ENCODE results near the gene TSHZ3.

The TSHZ3 gene

GRCh38 chr19:31315652-31316051, 33.6 kb downstream of the TSHZ3 start:
- Mint-ChIP-seq H3K36me3 (no peaks in the 10 kb centered on the region), H3K27ac (no peak overlapping the region), H3K27me3 (no peaks in the 10 kb centered on the region), H3K4me1 (no peaks in the 10 kb centered on the region), H3K9me3 (no peaks in the 10 kb centered on the region), H3K4me3 (no peak overlapping the region)
- no peak for ATAC-seq

GRCh38 chr19:31314849-31315629, 34.2 kb downstream of the TSHZ3 start:
- Mint-ChIP-seq H3K27me3 (no peaks in the 10 kb centered on the region), H3K36me3 (no peaks in the 10 kb centered on the region), H3K27ac (no peak overlapping the region), H3K4me3 (no peak overlapping the region), H3K9me3 (no peaks in the 10 kb centered on the region), H3K4me1 (no peaks in the 10 kb centered on the region)
- ATAC-seq = no peak

GRCh38 chr19:31314156-31314555, 35.1 kb downstream of the TSHZ3 start:
- no peak overlapping the region for H3K4me3 Mint-ChIP-seq
- H3K27me3 Mint-ChIP-seq = no peaks in the 10 kb centered on the region
- no peaks in the 10 kb centered on the region for H3K36me3 Mint-ChIP-seq
- H3K4me1 Mint-ChIP-seq = no peaks in the 10 kb centered on the region
- no peak for ATAC-seq
- no peaks in the 10 kb centered on the region for H3K9me3 Mint-ChIP-seq
- H3K27ac Mint-ChIP-seq = no peak overlapping the region

GRCh38 chr19:31313291-31314030, 35.8 kb downstream of the TSHZ3 start:
- Mint-ChIP-seq H3K4me1 (no peaks in the 10 kb centered on the region), H3K4me3 (no peak overlapping the region), H3K27me3 (no peaks in the 10 kb centered on the region), H3K9me3 (no peaks in the 10 kb centered on the region), H3K27ac (no peak overlapping the region), H3K36me3 (no peaks in the 10 kb centered on the region)
- ATAC-seq = no peak

- Mint-ChIP-seq H3K36me3 (no peaks in the 10 kb centered on the region), H3K4me1 (no peaks in the 10 kb centered on the region), H3K27me3 (no peaks in the 10 kb centered on the region), H3K27ac (no peak overlapping the region), H3K4me3 (no peak overlapping the region), H3K9me3 (no peaks in the 10 kb centered on the region)
- ATAC-seq = no peak
Observed at GRCh38 chr19:31312677-31313244, 36.5 kb downstream of the TSHZ3 start.

DNA sequence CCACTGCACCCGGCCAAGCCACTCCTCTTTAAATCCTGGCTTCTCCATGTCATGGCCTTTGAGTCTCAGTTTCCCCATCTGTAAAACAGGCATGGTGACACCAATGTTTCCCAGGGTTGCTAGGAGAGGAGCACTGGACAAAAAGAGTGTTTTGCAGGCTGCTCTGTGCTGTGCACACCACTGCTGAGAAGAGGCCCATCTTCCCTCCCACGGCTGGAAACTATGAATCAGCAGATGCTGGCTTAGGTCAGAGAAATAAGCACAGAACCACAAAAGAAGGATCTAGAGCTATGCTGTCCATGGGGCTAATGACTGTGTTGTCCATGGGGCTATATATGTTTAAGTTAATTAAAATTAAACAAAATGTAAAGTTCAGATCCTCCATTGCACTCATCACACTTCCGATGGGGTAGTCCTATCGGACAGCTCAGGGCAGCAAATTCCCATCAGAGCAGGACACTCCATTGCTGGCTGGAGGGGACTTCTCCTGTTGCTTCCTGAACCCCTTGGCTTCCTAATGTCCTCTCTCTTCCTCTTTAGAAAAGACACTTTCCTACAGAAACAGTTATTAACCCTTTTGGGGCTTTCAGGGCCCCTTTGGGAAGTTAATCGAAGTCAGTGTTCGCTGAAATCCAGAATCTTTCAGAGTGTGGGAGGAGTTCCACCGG, 37.1 kb downstream of the TSHZ3 start:
- Mint-ChIP-seq H3K36me3 (no peaks in the 10 kb centered on the region), H3K27ac (no peak overlapping the region), H3K4me3 (no peak overlapping the region), H3K9me3 (peaks cover 3% of the 10 kb centered on the region), H3K4me1 (no peaks in the 10 kb centered on the region), H3K27me3 (no peaks in the 10 kb centered on the region)
- ATAC-seq = no peak

DNA sequence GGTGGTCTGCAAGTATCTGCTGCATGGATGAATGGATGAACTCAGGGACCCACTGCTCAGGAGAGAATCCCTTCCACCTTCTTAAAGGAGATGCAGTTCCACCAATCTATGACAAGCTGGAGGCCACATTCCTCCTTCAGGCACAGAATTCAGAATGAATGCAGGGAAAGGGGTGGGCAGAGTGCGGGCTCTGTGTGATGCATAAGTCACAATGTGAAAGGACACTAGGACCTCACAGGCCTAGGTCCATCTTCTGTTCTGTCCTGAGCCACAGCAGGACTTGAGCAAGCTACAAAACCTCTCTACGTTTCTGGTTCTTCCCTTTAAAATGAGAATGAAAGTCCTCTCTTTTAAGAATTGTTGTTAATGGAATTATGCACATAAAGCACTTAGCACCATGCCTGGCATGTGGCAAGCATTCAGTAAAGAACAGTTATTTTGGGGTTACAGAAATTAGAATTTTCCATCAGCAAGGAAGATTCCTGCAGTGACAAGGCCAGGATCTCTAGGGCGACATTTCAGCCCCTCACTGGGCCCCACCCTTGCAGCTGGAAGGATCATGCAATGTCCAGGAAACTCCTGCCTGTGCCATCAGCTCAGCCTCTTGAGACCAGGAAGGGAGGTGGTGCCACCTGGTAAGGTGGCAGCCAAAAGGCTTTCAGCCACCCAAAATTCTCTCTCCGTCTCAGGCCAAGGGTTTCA, 38.7 kb downstream of the TSHZ3 start:
- Mint-ChIP-seq H3K4me3 (no peak overlapping the region), H3K27ac (no peak overlapping the region), H3K4me1 (no peaks in the 10 kb centered on the region), H3K27me3 (no peaks in the 10 kb centered on the region), H3K36me3 (no peaks in the 10 kb centered on the region), H3K9me3 (peaks cover 4% of the 10 kb centered on the region)
- ATAC-seq = no peak

GRCh38 chr19:31308781-31309180, 40.5 kb downstream of the TSHZ3 start:
- Mint-ChIP-seq H3K27me3 (no peaks in the 10 kb centered on the region), H3K36me3 (no peaks in the 10 kb centered on the region), H3K4me1 (no peaks in the 10 kb centered on the region), H3K27ac (no peak overlapping the region), H3K9me3 (peaks cover 7% of the 10 kb centered on the region), H3K4me3 (no peak overlapping the region)
- ATAC-seq = no peak

GRCh38 chr19:31307071-31307669, 42.1 kb downstream of the TSHZ3 start:
- Mint-ChIP-seq H3K9me3 (peaks cover 7% of the 10 kb centered on the region), H3K27ac (no peak overlapping the region), H3K36me3 (no peaks in the 10 kb centered on the region), H3K4me1 (no peaks in the 10 kb centered on the region), H3K27me3 (no peaks in the 10 kb centered on the region), H3K4me3 (no peak overlapping the region)
- ATAC-seq = no peak

- Mint-ChIP-seq H3K36me3 (no peaks in the 10 kb centered on the region), H3K27me3 (no peaks in the 10 kb centered on the region), H3K9me3 (peaks cover 7% of the 10 kb centered on the region), H3K4me1 (no peaks in the 10 kb centered on the region), H3K4me3 (no peak overlapping the region), H3K27ac (no peak overlapping the region)
- no peak for ATAC-seq
Observed at GRCh38 chr19:31306006-31306753, 43.1 kb downstream of the TSHZ3 start.

DNA sequence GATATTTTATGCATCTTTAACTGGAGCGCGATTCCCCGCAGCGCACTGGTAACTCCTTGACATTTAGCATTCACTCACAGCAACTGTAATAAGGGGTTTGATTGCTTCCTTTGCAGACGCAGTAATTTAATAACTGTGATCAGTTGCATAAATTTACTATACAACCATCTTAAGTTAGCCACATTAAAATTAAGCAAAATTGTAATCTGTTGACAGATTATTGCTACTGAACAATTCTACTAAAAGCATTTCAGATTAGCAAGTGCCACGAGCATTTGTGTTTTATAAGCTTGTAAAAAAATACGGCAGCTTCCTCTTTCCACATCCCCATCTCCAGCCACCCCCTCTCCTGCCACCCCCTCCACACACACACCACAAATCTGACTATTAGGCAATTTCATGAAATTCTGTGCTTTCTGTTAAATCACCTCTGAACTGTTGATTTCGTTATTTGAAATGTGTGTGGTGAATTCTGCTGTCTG, 44.4 kb downstream of the TSHZ3 start:
- Mint-ChIP-seq H3K9me3 (peaks cover 7% of the 10 kb centered on the region), H3K27me3 (no peaks in the 10 kb centered on the region), H3K27ac (no peak overlapping the region), H3K4me1 (no peaks in the 10 kb centered on the region), H3K36me3 (no peaks in the 10 kb centered on the region), H3K4me3 (no peak overlapping the region)
- no peak for ATAC-seq

GRCh38 chr19:31303262-31303815, 45.9 kb downstream of the TSHZ3 start:
- no peaks in the 10 kb centered on the region for H3K4me1 Mint-ChIP-seq
- no peak overlapping the region for H3K27ac Mint-ChIP-seq
- no peak for ATAC-seq
- H3K27me3 Mint-ChIP-seq = no peaks in the 10 kb centered on the region
- peaks cover 7% of the 10 kb centered on the region for H3K9me3 Mint-ChIP-seq
- H3K4me3 Mint-ChIP-seq = no peak overlapping the region
- no peaks in the 10 kb centered on the region for H3K36me3 Mint-ChIP-seq

DNA sequence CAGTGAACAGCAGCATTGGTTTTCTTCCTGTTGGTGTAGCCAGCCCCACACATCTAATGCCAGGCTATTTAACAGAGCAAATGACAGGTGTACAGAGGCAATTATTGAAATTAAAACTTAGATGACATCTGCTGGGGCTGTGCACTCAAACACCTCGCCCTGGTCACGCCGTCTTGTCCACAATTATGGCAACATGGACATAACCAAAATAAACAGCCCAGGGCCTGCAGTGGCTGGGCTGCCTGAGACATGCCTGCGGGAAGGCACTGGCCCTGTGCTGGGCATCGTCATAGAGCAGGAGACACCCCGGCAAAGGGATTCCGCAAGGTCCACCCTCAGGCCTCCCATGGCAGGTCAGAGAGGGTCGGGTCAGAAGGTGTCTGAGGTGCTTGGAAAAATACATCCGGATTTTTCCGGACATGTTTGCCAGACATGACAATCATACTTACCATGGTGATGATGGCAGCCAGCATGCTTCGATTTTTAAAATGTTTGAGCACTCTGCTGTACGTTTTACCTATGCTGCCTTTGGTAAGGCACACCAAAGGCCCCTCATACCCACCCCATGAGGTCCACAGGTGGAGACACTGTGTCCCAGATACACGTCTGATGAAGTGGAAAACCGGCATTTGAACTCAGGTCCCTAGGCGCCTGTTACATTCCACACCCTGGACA, 47.8 kb downstream of the TSHZ3 start:
- ATAC-seq = no peak
- H3K4me3 Mint-ChIP-seq = no peak overlapping the region

More for the DNA sequence above, 47.8 kb downstream of the TSHZ3 start:
- H3K4me1 Mint-ChIP-seq = no peaks in the 10 kb centered on the region
- H3K27me3 Mint-ChIP-seq = no peaks in the 10 kb centered on the region
- no peak overlapping the region for H3K27ac Mint-ChIP-seq
- H3K36me3 Mint-ChIP-seq = no peaks in the 10 kb centered on the region
- peaks cover 3% of the 10 kb centered on the region for H3K9me3 Mint-ChIP-seq

All from stimulated activated memory B cell treated with anti-CD40 and anti-IgM and Interleukin-4, amounts not matched to agents 10 μg/mL and 1 μg/mL and 100 μg/mL, for 72 hours (primary cell).